CD14-positive monocyte (primary cell): Measurements from ENCODE around the gene PRDX5. TPM values are rescaled to one million over a fixed set of nuclear protein-coding genes. Genes with fewer than 3 reads are reported as not detected.
A peak's percentile ranks its signal among the peaks of the same experiment; 100 is the strongest.

ENCODE experiments used
- DNase-seq, 3 donors: peaks; one replicate each; pipeline ENCODE4 v3.0.0-alpha.2; 2011 to 2022
- H2AFZ ChIP-seq: 2 replicates; pipeline ENCODE4 v1.6.0; 2012; ENCODE audit warnings: mild to moderate bottlenecking, low read depth, low read length, inconsistent platforms; ENCODE audit not compliant: insufficient read depth, poor library complexity, severe bottlenecking
- H3K27ac ChIP-seq, 2 donors: 1 replicate in 1 of 2; 2 replicates in 1 of 2; pipeline ENCODE4 v1.5.1; 2012 to 2013; ENCODE audit warnings: low read length in 2 of 2, control low read depth in 1 of 2, inconsistent platforms in 1 of 2, low read depth in 1 of 2, mild to moderate bottlenecking in 1 of 2
- H3K27me3 ChIP-seq, 2 donors: one replicate each; pipeline versions ENCODE4 v1.6.0 to v1.6.1; 2011 to 2013; ENCODE audit warnings: low read length in 2 of 2; ENCODE audit not compliant: control insufficient read depth in 2 of 2, insufficient read depth in 2 of 2
- H3K36me3 ChIP-seq, 2 donors: replicated peaks in 1 of 2; 1 replicate in 1 of 2; 2 replicates in 1 of 2; pipeline versions ENCODE4 v1.5.1 to v1.6.1; 2012 to 2013; ENCODE audit warnings: low read length in 2 of 2, control low read depth in 1 of 2, inconsistent platforms in 1 of 2, mild to moderate bottlenecking in 1 of 2; ENCODE audit not compliant: insufficient read depth in 2 of 2, control insufficient read depth in 1 of 2
- H3K4me1 ChIP-seq, 2 donors: 1 replicate in 1 of 2; 2 replicates in 1 of 2; pipeline versions ENCODE4 v1.5.1 to v1.6.1; 2012 to 2013; ENCODE audit warnings: low read length in 2 of 2, control low read depth in 1 of 2, inconsistent platforms in 1 of 2, mild to moderate bottlenecking in 1 of 2, moderate library complexity in 1 of 2; ENCODE audit not compliant: insufficient read depth in 2 of 2, control insufficient read depth in 1 of 2
- H3K4me2 ChIP-seq: replicated peaks from 2 replicates; pipeline ENCODE3; 2012; ENCODE audit warnings: low read length, moderate library complexity, mild to moderate bottlenecking; ENCODE audit not compliant: poor library complexity, severe bottlenecking; ENCODE audit errors: extremely low read depth
- H3K4me3 ChIP-seq, 3 experiments: fragments of 200-600 bp in 1 of 3; sonication (generic) in 1 of 3; replicated peaks in 1 of 3; 1 replicate in 2 of 3; 2 replicates in 1 of 3; pipeline ENCODE4 v1.5.1; 2011 to 2013; ENCODE audit warnings: low read length in 3 of 3, mild to moderate bottlenecking in 3 of 3, control low read depth in 2 of 3, low read depth in 2 of 3, inconsistent platforms in 1 of 3, moderate library complexity in 1 of 3
- H3K79me2 ChIP-seq: 2 replicates; pipeline ENCODE4 v1.6.0; 2012; ENCODE audit warnings: mild to moderate bottlenecking, control low read depth, inconsistent platforms, low read length, moderate library complexity; ENCODE audit not compliant: insufficient read depth
- H3K9ac ChIP-seq: 2 replicates; pipeline ENCODE4 v1.6.0; 2017; ENCODE audit warnings: low read length, mild to moderate bottlenecking; ENCODE audit not compliant: insufficient read depth, poor library complexity, severe bottlenecking
- H3K9me3 ChIP-seq, 2 donors: replicated peaks in 1 of 2; 1 replicate in 1 of 2; 2 replicates in 1 of 2; pipeline versions ENCODE4 v1.5.1 to v1.6.1; 2012 to 2013; ENCODE audit warnings: low read length in 2 of 2, control low read depth in 1 of 2; ENCODE audit not compliant: control insufficient read depth in 1 of 2, insufficient read depth in 1 of 2
- H4K20me1 ChIP-seq: 2 replicates; pipeline ENCODE4 v1.6.0; 2012; ENCODE audit warnings: mild to moderate bottlenecking, low read length, control low read depth, moderate library complexity; ENCODE audit not compliant: insufficient read depth
- H3K27ac Mint-ChIP-seq, 7 donors: one replicate each; pipeline ENCODE4 v1.8.0; 2020; ENCODE audit warnings: mild to moderate bottlenecking in 7 of 7, mixed read lengths in 7 of 7, moderate library complexity in 6 of 7, inconsistent platforms in 2 of 7
- H3K27me3 Mint-ChIP-seq, 3 donors: one replicate each; pipeline ENCODE4 v1.8.0; 2021 to 2022; ENCODE audit warnings: low read depth in 3 of 3, mild to moderate bottlenecking in 3 of 3, mixed read lengths in 3 of 3, moderate library complexity in 3 of 3, inconsistent platforms in 1 of 3
- H3K36me3 Mint-ChIP-seq, 2 donors: one replicate each; pipeline ENCODE4 v1.8.0; 2020; ENCODE audit warnings: mixed read lengths in 2 of 2, inconsistent platforms in 1 of 2, mild to moderate bottlenecking in 1 of 2
- H3K4me1 Mint-ChIP-seq: one replicate; pipeline ENCODE4 v1.8.0; 2020; ENCODE audit warnings: mild to moderate bottlenecking, mixed read lengths
- H3K4me3 Mint-ChIP-seq, 2 donors: one replicate each; pipeline ENCODE4 v1.8.0; 2020; ENCODE audit warnings: mild to moderate bottlenecking in 2 of 2, mixed read lengths in 2 of 2, moderate library complexity in 1 of 2
- H3K9me3 Mint-ChIP-seq, 7 donors: one replicate each; pipeline ENCODE4 v1.8.0; 2020 to 2022; ENCODE audit warnings: mixed read lengths in 7 of 7, mild to moderate bottlenecking in 6 of 7, moderate library complexity in 6 of 7, inconsistent platforms in 2 of 7
- CTCF ChIP-seq: fragments of 200-600 bp; IDR thresholded peaks from one replicate; pipeline ENCODE4 v1.8.0; 2022; ENCODE audit warnings: antibody characterized with exemption, mild to moderate bottlenecking
- WGBS: methylation state at CpG from one replicate; pipeline ENCODE4 v1.1.5; 2013; ENCODE audit warnings: missing lambda C conversion rate; ENCODE audit not compliant: insufficient coverage; 5-methylcytosine and 5-hydroxymethylcytosine counted together
- intact Hi-C, 2 donors: fragments of 100-400 bp; cut with micrococcal nuclease; formaldehyde crosslinking; loops; one replicate each; pipeline versions ENCODE4 v1.15.0 to v1.15.1; 2023
- polyA plus RNA-seq, 3 donors: library from polyadenylated mRNA; depleted of rRNA in 1 of 3; unstranded in 2 of 3; stranded (reverse) in 1 of 3; fragments of 300-500 nt in 2 of 3; fragments of >200 nt in 1 of 3; fragmentation: Illumina TruSeq in 2 of 3; gene quantifications; 1 replicate in 2 of 3; 2 replicates in 1 of 3; pipeline ENCODE4 v1.2.3, GENCODE V29; 2012 to 2021

PRDX5 gene
- polyA plus RNA-seq, 3 donors: 136 to 318 (median 286) TPM

- Mint-ChIP-seq H3K9me3 (no peaks in the 10 kb centered on the region), H3K4me3 (peak overlapping the region; percentile 85 to 90), H3K4me1 (peaks cover 49% of the 10 kb centered on the region), H3K27me3 (no peaks in the 10 kb centered on the region), H3K27ac (peak overlapping the region in 6 of 7 donors; percentile 59 to 98 (median 87)), H3K36me3 (peaks cover 34 to 49% of the 10 kb centered on the region in 2 donors)
- Histone ChIP-seq H3K36me3 (peaks cover 32 to 33% of the 10 kb centered on the region in 2 donors), H3K9ac (no peak overlapping the region), H3K79me2 (peaks cover 43% of the 10 kb centered on the region), H3K4me1 (peaks cover 34 to 47% of the 10 kb centered on the region in 2 donors), H3K4me2 (peak overlapping the region; percentile 87), H3K27me3 (no peaks in the 10 kb centered on the region), H2AFZ (no peak overlapping the region), H3K27ac (peak overlapping the region in 1 of 2 donors; percentile 61), H3K9me3 (no peaks in the 10 kb centered on the region), H3K4me3 (peak overlapping the region in 2 of 3 experiments; percentile 67 to 93), H4K20me1 (peaks cover 57% of the 10 kb centered on the region)
- DNase-seq: no peak
- 68% methylated on average over 21 of the region's 21 CpGs for whole genome bisulfite sequencing
- no peak for TF ChIP-seq CTCF
- intact Hi-C loops: loop anchor here in 1 of 2 donors (5.0 kb wide), 1 partner anchor 34 kb away; the partner anchor contains the start of gene ESRRA
These were observed 23.5 kb downstream of the PRDX5 start for GRCh38 chr11:64341429-64341828.

GRCh38 chr11:64341851-64342791 lies 24.2 kb downstream of the PRDX5 start:
- intact Hi-C loops: loop anchor here in 1 of 2 donors (5.0 kb wide), 1 partner anchor 35 kb away; the partner anchor contains the start of gene ESRRA
- Histone ChIP-seq H3K79me2 (peaks cover 43% of the 10 kb centered on the region), H3K4me3 (peak overlapping the region in 2 of 3 experiments; percentile 23 to 93), H3K4me1 (peaks cover 35 to 51% of the 10 kb centered on the region in 2 donors), H3K4me2 (peak overlapping the region; percentile 87), H3K36me3 (peaks cover 34 to 36% of the 10 kb centered on the region in 2 donors), H4K20me1 (peaks cover 60% of the 10 kb centered on the region), H3K27me3 (no peaks in the 10 kb centered on the region), H3K9me3 (no peaks in the 10 kb centered on the region), H3K9ac (peak overlapping the region; percentile 35), H2AFZ (peak overlapping the region; percentile 27), H3K27ac (peak overlapping the region; percentile 20 to 61)
- 22% methylated on average over 44 of the region's 55 CpGs for WGBS
- Mint-ChIP-seq H3K4me3 (peak overlapping the region; percentile 57 to 82), H3K4me1 (peaks cover 54% of the 10 kb centered on the region), H3K27me3 (no peaks in the 10 kb centered on the region), H3K27ac (peak overlapping the region; percentile 54 to 96 (median 74)), H3K9me3 (no peaks in the 10 kb centered on the region), H3K36me3 (peaks cover 36 to 56% of the 10 kb centered on the region in 2 donors)
- DNase-seq: peak; percentile 80 to 85 (median 84)
- TF ChIP-seq CTCF: peak; percentile 48
